HTERT RPE-1 (cell line): ENCODE data around the gene NFE2L2.
"Not testable (repeated sequence)": the region's sequence is repeated elsewhere in the genome, so short reads cannot be mapped to it uniquely, and the experiment has no call there.

ENCODE experiments used
- in situ Hi-C: fragments of 300-500 bp; cut with MboI; formaldehyde crosslinking; loops from 4 replicates; pipeline ENCODE4 v1.14.3; 2020; ENCODE audit warnings: low sequenced_read_pairs

Gene NFE2L2

DNA sequence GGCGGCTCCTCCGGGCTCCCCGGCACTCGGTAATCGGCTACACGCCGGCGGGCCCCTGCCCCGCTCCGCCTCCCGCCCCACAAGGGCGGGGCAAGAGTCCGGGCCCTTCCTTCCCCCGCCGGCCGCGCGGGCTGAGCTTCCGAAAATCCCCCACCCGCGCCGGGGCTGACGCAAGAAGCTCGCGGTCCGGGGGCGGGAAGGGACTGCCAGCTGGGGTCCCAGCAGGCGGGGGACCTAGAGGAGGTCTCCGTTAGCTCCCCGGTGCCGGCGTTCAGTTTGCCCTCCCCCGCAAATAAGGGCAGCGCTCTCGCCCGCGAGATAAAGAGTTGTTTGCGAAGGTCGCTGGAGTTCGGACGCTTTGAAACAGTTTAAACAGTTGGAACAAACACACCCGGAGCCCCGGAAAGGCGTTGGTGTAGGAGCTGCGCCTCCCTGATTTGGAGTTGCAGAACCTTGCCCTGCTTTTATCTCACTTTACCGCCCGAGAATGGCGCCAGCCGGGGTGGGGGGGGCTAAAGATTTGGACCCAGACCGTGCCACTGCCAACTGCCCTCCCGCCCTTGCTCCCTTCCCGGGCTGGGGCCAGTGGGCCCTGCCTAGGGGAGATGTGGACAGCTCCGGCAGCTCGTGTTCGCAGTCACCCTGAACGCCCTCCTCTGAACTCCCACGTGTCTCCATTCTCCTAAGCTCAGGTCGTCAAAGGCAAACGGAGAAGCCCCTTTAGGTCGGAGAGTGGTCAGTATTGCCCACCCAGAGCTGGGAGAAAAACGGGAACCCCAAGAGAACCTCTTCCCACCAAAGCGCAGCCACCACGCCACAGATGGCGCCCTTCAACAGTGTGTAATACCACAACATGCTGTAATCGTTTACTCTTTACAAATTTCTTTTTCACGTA is at the start of gene NFE2L2:
TSS of gene NFE2L2 (minus strand) at position 35 of the 895 bp plus-strand sequence. CDS start 151 bp downstream, outside the sequence.
- in situ Hi-C loops, result no loop called here

DNA sequence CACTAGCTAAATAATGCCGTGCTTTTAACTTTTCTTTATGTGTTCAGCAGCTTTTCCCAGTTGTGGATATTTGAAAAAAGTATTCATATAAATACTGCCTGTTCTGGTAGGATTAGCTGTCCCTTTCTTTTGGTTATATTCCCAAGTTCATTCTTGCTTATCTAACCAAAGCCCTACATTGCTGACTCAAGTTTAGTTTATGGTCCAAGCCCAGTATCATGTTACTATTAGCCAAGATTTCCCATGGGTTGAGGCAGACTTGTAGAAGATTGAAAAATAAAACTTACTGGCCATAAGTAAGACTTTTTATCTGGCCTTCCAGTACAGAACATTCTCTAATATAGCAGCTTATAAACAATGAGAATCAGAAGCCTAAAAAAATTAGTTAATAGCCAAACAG is 49.7 kb upstream of the NFE2L2 start:
- in situ Hi-C loops, result no loop called here

DNA sequence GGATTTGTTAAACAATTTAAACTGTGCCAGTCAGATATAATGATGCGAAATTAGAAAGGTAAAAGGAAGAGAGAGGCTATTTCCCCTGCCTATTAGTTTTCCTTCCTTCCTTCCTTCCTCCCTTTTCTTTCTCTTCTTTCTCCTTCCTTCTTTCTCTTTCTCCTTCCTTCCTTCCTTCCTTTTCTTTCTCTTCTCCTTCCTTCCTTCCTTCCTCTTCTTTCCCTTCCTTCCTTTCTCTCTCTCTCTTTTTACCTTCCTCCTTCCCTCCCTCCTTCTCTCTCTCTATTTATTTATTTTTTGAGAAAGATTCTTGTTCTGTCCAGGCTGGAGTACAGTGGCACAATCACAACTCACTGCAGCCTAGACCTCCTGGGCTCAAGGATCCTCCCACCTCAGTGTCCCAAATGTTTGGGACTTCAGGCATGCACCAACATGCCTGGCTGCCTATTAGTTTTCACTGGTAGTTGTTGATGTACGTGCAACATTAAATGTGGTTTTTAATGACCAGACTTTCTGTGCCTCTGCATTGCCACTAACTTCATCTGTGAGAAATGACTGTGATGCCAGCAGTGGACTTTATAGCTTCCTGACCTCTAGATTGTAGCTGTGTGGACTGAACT is 48.7 kb upstream of the NFE2L2 start:
- in situ Hi-C loops, result no loop called here

- in situ Hi-C loops, result no loop called here
These were observed 48.0 kb upstream of the NFE2L2 start for GRCh38 chr2:177312562-177312961.

GRCh38 chr2:177309672-177310309 is 45.3 kb upstream of the NFE2L2 start:
- in situ Hi-C loops, result not testable (repeated sequence)

DNA sequence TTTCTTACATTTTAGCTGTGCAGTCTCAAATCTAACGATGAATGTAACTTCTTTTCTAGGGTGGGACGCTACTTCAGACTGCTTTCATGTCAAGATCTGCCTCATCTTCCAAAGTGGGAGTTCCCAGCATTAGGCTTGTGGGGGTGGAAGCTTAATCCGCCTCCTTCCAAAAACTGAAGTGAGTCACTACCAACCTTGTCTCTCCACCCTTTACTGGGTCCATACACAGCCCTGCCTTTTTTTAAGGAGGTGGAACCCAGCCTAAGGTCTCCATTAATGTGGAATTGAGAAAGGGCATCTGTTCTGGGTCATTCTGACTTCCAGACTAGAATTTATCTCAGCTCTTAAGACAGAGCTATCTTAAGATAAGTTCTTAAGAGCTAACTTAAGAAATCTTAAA is 42.0 kb upstream of the NFE2L2 start:
- in situ Hi-C loops, result no loop called here

DNA sequence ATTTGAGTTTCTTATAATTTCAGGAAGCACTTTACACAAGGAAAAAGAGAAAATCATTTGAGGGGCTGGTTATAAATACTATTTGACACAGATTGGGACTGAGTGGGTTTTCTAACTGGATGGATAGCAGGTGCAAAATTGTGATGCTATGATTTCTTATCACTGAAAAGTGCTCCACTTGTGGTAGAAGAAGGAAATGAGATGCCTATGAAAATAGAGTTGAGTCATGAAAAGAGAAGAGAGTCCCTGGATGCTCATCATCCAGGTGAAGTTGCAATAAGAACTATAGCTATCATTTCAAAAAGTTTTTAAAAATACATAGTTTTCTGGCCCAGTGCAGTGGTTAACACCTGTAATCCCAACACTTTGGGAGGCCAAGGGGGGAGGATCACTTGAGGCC is 39.4 kb upstream of the NFE2L2 start:
- in situ Hi-C loops, result no loop called here

- in situ Hi-C loops, result no loop called here
These were observed 38.0 kb upstream of the NFE2L2 start for GRCh38 chr2:177302552-177302951.

- in situ Hi-C loops, result no loop called here
These were observed 33.7 kb upstream of the NFE2L2 start for GRCh38 chr2:177298191-177298590.

DNA sequence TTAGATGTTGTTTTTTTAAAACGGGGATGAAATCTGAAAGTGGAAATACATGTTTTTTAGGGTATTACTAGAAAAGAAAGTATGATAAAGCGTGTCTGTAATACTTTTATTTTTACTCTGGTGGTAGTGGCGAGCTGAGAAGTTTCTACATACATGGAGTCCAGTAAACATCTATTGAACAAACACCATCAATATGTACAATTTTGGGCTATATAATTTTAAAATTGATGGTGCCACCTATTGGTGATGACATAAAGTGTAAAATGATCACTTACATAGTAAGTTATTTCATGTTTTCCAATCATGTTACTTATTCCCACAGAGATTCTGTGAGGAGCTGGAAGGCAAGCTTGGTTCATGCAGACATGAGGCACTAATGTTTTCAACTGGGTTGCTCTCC is 31.5 kb upstream of the NFE2L2 start:
- in situ Hi-C loops, result no loop called here

DNA sequence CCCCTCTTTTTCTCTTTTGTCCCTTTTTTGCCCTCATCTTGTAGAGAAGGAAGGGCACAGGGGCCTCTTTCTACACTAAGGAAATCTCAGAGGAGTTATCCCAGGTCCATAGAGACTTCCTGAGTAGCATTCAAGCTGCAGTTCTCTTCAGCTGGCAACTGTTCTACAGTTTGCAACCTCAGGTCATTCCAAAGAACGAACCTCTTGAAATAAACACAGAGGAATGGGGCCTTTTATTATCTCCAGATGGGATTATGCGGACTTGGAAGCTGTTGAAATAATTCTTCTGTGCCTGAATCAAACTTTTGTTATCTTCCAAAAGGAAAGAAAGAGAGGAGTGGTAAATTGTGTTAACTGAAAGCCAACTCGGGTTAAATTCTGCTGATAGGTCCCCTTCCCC is 31.0 kb upstream of the NFE2L2 start:
- in situ Hi-C loops, result no loop called here

- in situ Hi-C loops, result no loop called here
These were observed 27.2 kb upstream of the NFE2L2 start for GRCh38 chr2:177291701-177292100.

DNA sequence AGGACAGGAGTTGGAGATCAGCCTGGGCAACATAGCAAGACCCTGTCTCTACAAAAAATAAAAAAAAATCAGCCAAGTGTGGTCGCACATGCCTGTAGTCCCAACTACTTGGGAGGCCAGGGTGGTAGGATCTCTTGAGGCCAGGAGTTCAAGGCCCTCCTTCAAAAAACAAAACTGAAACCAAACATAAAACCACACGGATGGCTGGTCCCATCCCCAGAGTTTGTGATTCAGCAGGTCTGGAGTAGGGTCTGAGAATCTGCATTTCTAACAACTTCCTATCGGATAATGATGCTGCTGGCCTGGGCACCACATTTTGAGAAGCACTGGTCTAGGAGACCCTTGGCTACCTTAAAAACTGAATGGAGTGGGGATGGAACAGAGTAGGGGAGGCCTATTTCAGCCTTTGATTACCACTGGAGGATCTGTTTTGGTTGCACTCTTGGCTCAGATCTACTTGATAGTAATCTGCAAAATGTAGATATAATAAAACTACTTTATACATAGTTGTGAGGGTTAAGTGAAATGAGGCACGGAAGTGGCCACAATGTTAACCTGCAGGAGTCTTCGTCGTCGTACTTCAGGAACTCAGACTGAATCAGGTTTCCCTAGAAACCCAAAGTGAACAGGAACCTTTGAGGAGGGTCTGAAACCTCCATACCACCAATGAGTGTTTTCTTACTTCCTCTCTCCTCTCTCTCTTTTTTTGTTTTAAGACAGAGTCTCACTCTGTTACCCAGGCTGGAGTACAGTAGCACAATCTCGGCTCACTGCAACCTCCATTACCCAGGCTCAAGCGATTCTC is 25.5 kb upstream of the NFE2L2 start:
- in situ Hi-C loops, result no loop called here

DNA sequence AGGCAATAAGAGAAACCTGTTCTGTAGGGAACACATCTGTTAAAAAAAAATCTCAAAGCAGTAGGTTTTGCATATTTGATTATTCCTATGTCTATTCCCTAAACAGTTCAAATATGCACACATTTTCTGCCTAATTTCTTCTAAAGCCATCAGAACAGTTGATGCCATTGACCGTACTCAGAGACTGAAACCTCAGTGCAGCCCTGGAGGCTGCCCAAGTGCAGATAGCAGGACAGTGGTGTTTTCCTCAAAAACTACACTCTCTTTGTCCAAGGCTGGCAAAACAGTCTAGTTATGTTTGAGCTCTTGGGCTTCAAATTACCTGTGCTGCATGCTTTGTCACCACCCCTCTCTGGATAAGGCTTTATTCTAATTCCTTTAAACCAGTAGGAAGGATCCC is 23.3 kb upstream of the NFE2L2 start:
- in situ Hi-C loops, result no loop called here

DNA sequence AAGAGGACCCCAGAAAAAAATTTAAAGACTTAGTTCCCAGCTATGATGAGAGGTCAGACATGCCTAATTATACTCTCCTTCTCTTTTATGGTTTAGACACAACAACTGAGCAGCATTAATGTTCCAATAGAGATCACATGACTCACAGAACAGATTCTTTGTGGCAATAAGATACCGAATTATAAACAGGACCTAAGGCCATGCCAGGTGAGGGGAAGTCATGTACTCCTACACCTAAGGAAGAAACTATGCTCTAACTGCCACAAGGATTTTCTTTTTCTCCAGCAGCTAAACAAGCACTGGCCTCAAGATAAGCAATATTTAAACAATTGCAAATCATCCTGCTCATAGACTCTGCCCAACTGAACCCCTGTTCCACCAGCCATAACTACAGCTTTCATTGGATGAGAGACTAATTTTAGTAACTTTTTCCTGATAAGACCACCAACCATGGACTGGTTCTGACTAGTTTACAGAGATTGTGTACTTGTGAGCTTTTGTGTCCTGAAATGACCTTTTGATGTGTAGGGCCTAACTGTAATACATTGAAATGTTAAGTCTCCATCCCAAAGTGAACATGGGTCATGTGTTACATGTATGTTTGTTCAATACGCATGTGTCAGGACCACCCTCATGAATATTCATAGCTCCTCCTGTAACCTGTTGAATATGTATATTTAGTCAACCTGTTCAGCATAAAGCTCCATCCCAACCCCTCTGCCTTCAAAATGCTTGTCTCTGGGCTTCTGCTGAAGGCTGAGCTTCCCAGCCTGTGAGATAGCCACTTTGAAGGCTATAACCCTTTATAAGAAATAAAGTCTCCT is 21.6 kb upstream of the NFE2L2 start:
- in situ Hi-C loops, result no loop called here

DNA sequence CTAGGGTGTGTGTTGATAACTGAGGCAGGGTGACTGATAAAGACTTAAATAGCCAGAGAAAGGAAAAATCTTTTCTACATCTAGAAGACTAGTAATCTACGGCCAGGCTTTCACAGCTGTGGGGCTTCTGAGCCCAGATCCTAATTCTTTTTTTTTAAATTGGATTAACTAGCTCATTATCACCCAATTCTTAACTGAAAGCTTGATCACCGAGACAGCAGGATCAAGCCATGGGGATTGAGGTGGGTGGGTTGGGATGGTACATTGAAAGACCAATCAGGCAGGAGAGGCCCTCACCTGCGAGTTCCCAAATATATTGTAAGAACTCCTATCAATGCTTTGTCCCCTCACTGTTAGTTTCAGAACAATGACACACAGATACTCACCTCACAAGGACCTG is 20.0 kb upstream of the NFE2L2 start:
- in situ Hi-C loops, result no loop called here

DNA sequence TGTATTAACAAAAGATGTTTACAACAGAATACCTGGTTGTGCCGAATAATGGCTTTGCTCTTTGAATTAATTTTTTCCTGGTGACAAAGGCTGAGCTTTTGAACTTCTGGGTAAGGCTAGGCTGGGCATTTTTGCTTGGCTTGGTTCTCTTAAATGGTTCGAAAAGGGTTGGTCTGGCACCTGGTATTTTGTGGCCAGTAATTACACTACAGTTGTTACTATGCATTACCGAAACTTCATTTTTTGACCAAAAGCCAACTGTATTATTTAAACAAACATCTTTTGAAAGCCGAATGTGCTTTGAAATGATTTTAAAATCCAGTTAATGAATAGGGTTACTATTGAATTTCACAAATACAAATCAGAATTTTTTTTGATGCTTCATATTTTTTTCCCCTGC is 19.4 kb upstream of the NFE2L2 start:
- in situ Hi-C loops, result no loop called here

GRCh38 chr2:177282787-177283572 is 18.5 kb upstream of the NFE2L2 start:
- in situ Hi-C loops, result no loop called here

DNA sequence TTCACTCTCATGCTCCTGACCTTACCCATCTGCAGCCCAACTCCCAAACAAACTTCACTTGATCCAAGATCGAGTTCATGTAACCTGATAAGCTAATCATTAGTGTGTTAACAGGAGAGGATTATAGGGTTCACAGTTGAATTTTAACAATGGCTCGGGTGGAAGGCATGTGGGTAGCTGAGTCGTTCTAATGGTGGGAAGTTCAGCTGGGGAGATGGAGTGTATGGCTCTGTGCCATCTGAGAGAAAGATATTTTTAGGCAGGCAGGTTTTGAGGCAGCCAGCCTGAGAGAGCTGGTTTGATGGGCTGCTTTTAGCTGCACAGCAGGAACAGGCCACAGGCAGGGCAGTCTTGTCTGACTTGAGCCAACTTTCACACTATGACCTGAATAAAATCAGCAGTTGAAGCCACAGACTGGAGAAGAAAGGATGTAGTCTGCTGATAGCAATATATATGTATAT is 17.7 kb upstream of the NFE2L2 start:
- in situ Hi-C loops, result no loop called here
